ENCODE results near the gene KREMEN1.

KREMEN1 gene

GRCh38 chr22:29184849-29185490 lies 112.1 kb downstream of the KREMEN1 start:
- peak; percentile 10 for DNase-seq (ENCODE audit: low spot score)

GRCh38 chr22:29186302-29186701 lies 113.5 kb downstream of the KREMEN1 start:
- DNase-seq (ENCODE audit: low spot score), result no peak

- peak; percentile 13 for DNase-seq (ENCODE audit: low spot score)
Observed at GRCh38 chr22:29187831-29188230, 115.0 kb downstream of the KREMEN1 start.

GRCh38 chr22:29190051-29190450 lies 117.2 kb downstream of the KREMEN1 start:
- no peak for DNase-seq (ENCODE audit: low spot score)

- peak; percentile 23 for DNase-seq (ENCODE audit: low spot score)
Observed at GRCh38 chr22:29190918-29191317, 118.1 kb downstream of the KREMEN1 start.

- no peak for DNase-seq (ENCODE audit: low spot score)
Observed at GRCh38 chr22:29193021-29193420, 120.2 kb downstream of the KREMEN1 start.

- no peak for DNase-seq (ENCODE audit: low spot score)
Observed at GRCh38 chr22:29194184-29194583, 121.3 kb downstream of the KREMEN1 start.

GRCh38 chr22:29195118-29195963 lies 122.5 kb downstream of the KREMEN1 start:
- DNase-seq (ENCODE audit: low spot score), result no peak

- DNase-seq (ENCODE audit: low spot score), result peak; percentile 4
Observed at GRCh38 chr22:29195964-29196666, 123.3 kb downstream of the KREMEN1 start.

- no peak for DNase-seq (ENCODE audit: low spot score)
Observed at GRCh38 chr22:29197096-29197495, 124.3 kb downstream of the KREMEN1 start.

GRCh38 chr22:29198240-29198639 lies 125.4 kb downstream of the KREMEN1 start:
- no peak for DNase-seq (ENCODE audit: low spot score)

- peak; percentile 8 for DNase-seq (ENCODE audit: low spot score)
Observed at GRCh38 chr22:29199702-29200400, 127.0 kb downstream of the KREMEN1 start.

- no peak for DNase-seq (ENCODE audit: low spot score)
Observed at GRCh38 chr22:29200901-29201300, 128.1 kb downstream of the KREMEN1 start.

GRCh38 chr22:29201782-29202181 lies 128.9 kb downstream of the KREMEN1 start:
- no peak for DNase-seq (ENCODE audit: low spot score)

- DNase-seq (ENCODE audit: low spot score), result no peak
Observed at GRCh38 chr22:29202212-29203192, 129.7 kb downstream of the KREMEN1 start.

- no peak for DNase-seq (ENCODE audit: low spot score)
Observed at GRCh38 chr22:29203488-29204454, 130.9 kb downstream of the KREMEN1 start.

GRCh38 chr22:29204455-29205183 lies 131.8 kb downstream of the KREMEN1 start:
- no peak for DNase-seq (ENCODE audit: low spot score)

GRCh38 chr22:29205252-29205593 lies 132.4 kb downstream of the KREMEN1 start:
- no peak for DNase-seq (ENCODE audit: low spot score)

Data from AG20443 (cell line).